ENCODE measurements around the gene MTFR2. TPM values are rescaled to one million over a fixed set of nuclear protein-coding genes. Genes with fewer than 3 reads are reported as not detected.

MTFR2 gene
- total RNA-seq, 1 donor from 2014 or later, result 1.4 TPM

DNA sequence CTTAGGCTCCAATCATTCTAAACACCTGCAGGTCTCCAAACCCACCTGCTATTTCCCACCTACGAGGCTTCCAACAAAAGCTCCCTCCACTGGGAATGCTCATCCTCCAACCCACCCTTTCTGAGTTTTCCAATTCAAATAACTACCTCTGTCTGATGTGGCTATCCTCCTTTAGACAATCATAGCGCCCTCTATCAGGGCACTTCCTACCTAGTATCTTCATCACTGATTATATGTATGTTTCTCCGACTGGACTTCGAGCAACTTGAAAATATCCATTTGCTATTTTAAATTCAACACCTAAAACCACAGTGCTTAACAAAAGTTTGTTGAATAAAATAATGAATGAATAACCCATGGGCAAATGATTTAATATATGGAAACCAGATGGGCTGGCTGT, 41.3 kb downstream of the MTFR2 start:
- Mint-ChIP-seq H3K4me3 (ENCODE audit: unreplicated experiment) (no peak overlapping the region), H3K9me3 (ENCODE audit: unreplicated experiment) (no peaks in the 10 kb centered on the region), H3K27ac (ENCODE audit: unreplicated experiment) (no peak overlapping the region), H3K4me1 (ENCODE audit: unreplicated experiment) (no peaks in the 10 kb centered on the region), H3K36me3 (ENCODE audit: low read depth, unreplicated experiment) (no peaks in the 10 kb centered on the region), H3K27me3 (ENCODE audit: unreplicated experiment) (peaks cover 1% of the 10 kb centered on the region)
- no peak for DNase-seq (ENCODE audit: low spot score)
- TF ChIP-seq, protein P1, sequence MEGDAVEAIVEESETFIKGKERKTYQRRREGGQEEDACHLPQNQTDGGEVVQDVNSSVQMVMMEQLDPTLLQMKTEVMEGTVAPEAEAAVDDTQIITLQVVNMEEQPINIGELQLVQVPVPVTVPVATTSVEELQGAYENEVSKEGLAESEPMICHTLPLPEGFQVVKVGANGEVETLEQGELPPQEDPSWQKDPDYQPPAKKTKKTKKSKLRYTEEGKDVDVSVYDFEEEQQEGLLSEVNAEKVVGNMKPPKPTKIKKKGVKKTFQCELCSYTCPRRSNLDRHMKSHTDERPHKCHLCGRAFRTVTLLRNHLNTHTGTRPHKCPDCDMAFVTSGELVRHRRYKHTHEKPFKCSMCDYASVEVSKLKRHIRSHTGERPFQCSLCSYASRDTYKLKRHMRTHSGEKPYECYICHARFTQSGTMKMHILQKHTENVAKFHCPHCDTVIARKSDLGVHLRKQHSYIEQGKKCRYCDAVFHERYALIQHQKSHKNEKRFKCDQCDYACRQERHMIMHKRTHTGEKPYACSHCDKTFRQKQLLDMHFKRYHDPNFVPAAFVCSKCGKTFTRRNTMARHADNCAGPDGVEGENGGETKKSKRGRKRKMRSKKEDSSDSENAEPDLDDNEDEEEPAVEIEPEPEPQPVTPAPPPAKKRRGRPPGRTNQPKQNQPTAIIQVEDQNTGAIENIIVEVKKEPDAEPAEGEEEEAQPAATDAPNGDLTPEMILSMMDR (IDR thresholded peaks at IDR 0.05; ENCODE audit: unreplicated experiment), result no peak

DNA sequence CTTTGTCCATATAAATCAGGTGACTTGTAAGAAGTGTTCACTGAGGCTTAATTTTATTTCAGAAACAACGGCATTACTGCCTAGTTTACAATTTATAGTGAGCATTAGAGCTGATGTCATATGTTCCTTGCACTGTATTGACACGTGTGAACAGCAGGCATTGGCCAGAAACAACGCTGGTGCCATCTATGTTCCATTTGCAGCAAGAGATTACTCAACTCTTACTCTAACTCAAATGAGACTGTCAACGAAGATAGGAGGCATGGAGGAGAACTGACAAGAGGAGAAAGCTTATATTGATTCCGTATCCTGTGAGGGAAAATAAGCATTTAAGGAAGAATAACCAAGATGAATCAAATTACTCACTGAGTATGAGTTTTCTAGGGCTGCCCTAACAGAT, 48.4 kb downstream of the MTFR2 start:
- H3K4me3 Mint-ChIP-seq (ENCODE audit: unreplicated experiment), result no peak overlapping the region
- no peaks in the 10 kb centered on the region for H3K9me3 Mint-ChIP-seq (ENCODE audit: unreplicated experiment)
- no peaks in the 10 kb centered on the region for H3K4me1 Mint-ChIP-seq (ENCODE audit: unreplicated experiment)
- DNase-seq (ENCODE audit: low spot score), result no peak
- no peaks in the 10 kb centered on the region for H3K27me3 Mint-ChIP-seq (ENCODE audit: unreplicated experiment)
- no peaks in the 10 kb centered on the region for H3K36me3 Mint-ChIP-seq (ENCODE audit: low read depth, unreplicated experiment)
- no peak overlapping the region for H3K27ac Mint-ChIP-seq (ENCODE audit: unreplicated experiment)
- TF ChIP-seq, protein P1 (IDR thresholded peaks at IDR 0.05; ENCODE audit: unreplicated experiment), result no peak

DNA sequence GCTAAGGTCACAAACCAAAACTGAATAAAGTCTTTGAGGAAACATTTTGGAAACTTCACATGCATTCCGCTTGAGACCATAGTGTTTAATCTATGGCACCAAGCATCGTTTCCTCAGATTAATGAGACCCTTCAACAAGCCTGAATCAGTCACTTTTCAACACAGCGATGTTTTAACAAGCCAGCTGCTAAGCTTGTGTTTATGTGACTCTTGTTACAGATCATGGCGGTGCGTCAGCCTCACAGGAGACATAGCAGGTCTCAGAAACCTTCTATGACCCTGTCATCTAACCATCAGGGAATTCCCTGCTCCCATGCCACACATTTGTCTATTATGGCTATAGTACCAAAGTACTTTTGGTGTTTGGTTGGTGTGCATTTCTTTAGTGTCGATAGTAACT, 57.2 kb downstream of the MTFR2 start:
- Mint-ChIP-seq H3K27ac (ENCODE audit: unreplicated experiment) (no peak overlapping the region), H3K9me3 (ENCODE audit: unreplicated experiment) (no peaks in the 10 kb centered on the region), H3K4me1 (ENCODE audit: unreplicated experiment) (no peaks in the 10 kb centered on the region), H3K36me3 (ENCODE audit: low read depth, unreplicated experiment) (no peaks in the 10 kb centered on the region), H3K4me3 (ENCODE audit: unreplicated experiment) (no peak overlapping the region), H3K27me3 (ENCODE audit: unreplicated experiment) (no peaks in the 10 kb centered on the region)
- TF ChIP-seq, protein P1 (IDR thresholded peaks at IDR 0.05; ENCODE audit: unreplicated experiment), result no peak
- no peak for DNase-seq (ENCODE audit: low spot score)

DNA sequence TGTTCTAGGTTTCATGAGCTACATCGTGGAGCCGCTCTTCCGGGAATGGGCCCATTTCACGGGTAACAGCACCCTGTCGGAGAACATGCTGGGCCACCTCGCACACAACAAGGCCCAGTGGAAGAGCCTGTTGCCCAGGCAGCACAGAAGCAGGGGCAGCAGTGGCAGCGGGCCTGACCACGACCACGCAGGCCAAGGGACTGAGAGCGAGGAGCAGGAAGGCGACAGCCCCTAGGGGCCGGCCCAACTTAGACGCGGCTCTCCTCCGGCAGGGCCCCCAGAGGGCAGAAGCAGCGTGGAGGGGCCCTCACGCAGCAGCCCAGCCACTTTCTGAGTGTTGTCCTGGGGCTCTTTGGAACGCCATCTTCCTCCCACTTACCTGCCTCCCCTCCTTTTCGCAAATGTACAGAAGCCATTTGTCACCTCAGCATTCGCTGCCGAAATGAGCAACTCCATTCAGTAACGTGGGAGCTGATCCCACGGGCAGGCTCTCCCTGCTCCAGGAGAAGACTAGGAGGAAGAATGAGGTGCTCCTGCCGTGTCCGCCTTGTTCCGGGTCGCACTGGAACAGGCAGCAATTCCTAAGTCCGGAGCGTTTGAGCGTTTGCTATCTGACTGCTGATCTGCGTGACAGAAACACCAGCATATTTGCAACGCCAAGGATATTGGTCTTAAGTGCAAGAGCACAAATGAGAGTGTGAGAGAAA, 58.4 kb downstream of the MTFR2 start:
- no peak for DNase-seq (ENCODE audit: low spot score)
- no peaks in the 10 kb centered on the region for H3K27me3 Mint-ChIP-seq (ENCODE audit: unreplicated experiment)
- H3K27ac Mint-ChIP-seq (ENCODE audit: unreplicated experiment), result no peak overlapping the region
- no peaks in the 10 kb centered on the region for H3K9me3 Mint-ChIP-seq (ENCODE audit: unreplicated experiment)
- no peak overlapping the region for H3K4me3 Mint-ChIP-seq (ENCODE audit: unreplicated experiment)
- TF ChIP-seq, protein P1 (IDR thresholded peaks at IDR 0.05; ENCODE audit: unreplicated experiment), result no peak
- H3K36me3 Mint-ChIP-seq (ENCODE audit: low read depth, unreplicated experiment), result no peaks in the 10 kb centered on the region
- H3K4me1 Mint-ChIP-seq (ENCODE audit: unreplicated experiment), result no peaks in the 10 kb centered on the region

DNA sequence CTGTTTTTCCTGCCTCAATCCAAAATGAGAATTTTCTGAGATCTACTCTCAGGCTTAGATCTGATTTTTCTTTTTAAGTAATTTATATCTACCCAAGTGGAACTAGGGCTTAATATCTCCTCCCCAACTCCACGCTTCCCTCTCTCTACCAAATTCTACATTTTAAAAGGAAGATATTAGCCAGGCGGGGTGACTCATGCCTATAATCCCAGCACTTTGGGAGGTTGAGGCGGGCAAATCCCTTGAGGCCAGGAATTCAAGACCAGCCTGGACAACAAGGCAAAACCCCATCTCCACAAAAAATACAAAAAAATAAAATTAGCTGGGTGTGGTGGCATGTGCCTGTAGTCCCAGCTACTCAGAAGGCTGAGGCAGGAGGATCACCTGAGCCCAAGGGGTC, 61.0 kb downstream of the MTFR2 start:
- Mint-ChIP-seq H3K27me3 (ENCODE audit: unreplicated experiment) (no peaks in the 10 kb centered on the region), H3K4me1 (ENCODE audit: unreplicated experiment) (no peaks in the 10 kb centered on the region), H3K9me3 (ENCODE audit: unreplicated experiment) (no peaks in the 10 kb centered on the region), H3K36me3 (ENCODE audit: low read depth, unreplicated experiment) (no peaks in the 10 kb centered on the region), H3K27ac (ENCODE audit: unreplicated experiment) (no peak overlapping the region), H3K4me3 (ENCODE audit: unreplicated experiment) (no peak overlapping the region)
- TF ChIP-seq, protein P1 (IDR thresholded peaks at IDR 0.05; ENCODE audit: unreplicated experiment), result no peak
- DNase-seq (ENCODE audit: low spot score), result no peak
